ENCODE measurements around the gene NLRC5. TPM values are rescaled to one million over a fixed set of nuclear protein-coding genes. Genes with fewer than 3 reads are reported as not detected.

NLRC5 gene
- total RNA-seq, 1 experiment from 2014 or later, result 2.4 TPM

- H2BK5ac ChIP-seq (ENCODE audit: insufficient read length, low read length), result no peak overlapping the region
- no peak for TF ChIP-seq CTCF (conservative IDR thresholded peaks at IDR 0.05)
- H3T11ph ChIP-seq (ENCODE audit: low read length), result no peak overlapping the region
- H2AFZ ChIP-seq (ENCODE audit: low read length), result no peak overlapping the region
- no peak overlapping the region for H3K4ac ChIP-seq (ENCODE audit: low read depth, low read length)
- no peaks in the 10 kb centered on the region for H3K4me1 ChIP-seq (ENCODE audit: insufficient read depth, low read length)
- no peak overlapping the region for H4K5ac ChIP-seq (ENCODE audit: insufficient read length, low read depth, low read length)
- no peaks in the 10 kb centered on the region for H3K4me1 Mint-ChIP-seq
- no peak overlapping the region for H4K8ac ChIP-seq (replicated peaks; ENCODE audit: insufficient read length, low read depth, low read length)
- no peak overlapping the region for H4K91ac ChIP-seq (ENCODE audit: insufficient read length, low read depth, low read length)
- H3K4me2 ChIP-seq (ENCODE audit: insufficient read depth, insufficient read length, low read length), result no peak overlapping the region
- H3K14ac ChIP-seq (ENCODE audit: insufficient read depth, low read length), result peak overlapping the region; percentile 1; the same call in 1 of the 2 replicates
- no peak for DNase-seq
- no peak overlapping the region for H3K23ac ChIP-seq (ENCODE audit: insufficient read length, low read depth, low read length)
- H4K20me1 ChIP-seq (ENCODE audit: control insufficient read depth, insufficient read depth, insufficient read length), result no peaks in the 10 kb centered on the region
- no peak overlapping the region for H3K27ac ChIP-seq (ENCODE audit: insufficient read length, low read depth, low read length)
- no peaks in the 10 kb centered on the region for H3K79me1 ChIP-seq (ENCODE audit: insufficient read depth, low read depth, low read length, poor library complexity, severe bottlenecking)
- no peaks in the 10 kb centered on the region for H3K9me3 Mint-ChIP-seq
- H3K27ac Mint-ChIP-seq, result peak overlapping the region in 2 of 3 experiments; percentile 40 to 68; a peak in 4 of 7 replicates
- H3K18ac ChIP-seq (ENCODE audit: insufficient read length, low read depth, low read length), result no peak overlapping the region
- no peak overlapping the region for H2BK15ac ChIP-seq (ENCODE audit: low read depth, low read length)
- no peak overlapping the region for H2BK12ac ChIP-seq (ENCODE audit: insufficient read length, low read depth, low read length)
- H3K27me3 Mint-ChIP-seq (ENCODE audit: low read depth), result no peaks in the 10 kb centered on the region
- no peaks in the 10 kb centered on the region for H3K27me3 ChIP-seq (ENCODE audit: insufficient read depth, low read length)
- H3K9me3 ChIP-seq (ENCODE audit: control insufficient read depth, low read depth, low read length), result no peaks in the 10 kb centered on the region
- no peak overlapping the region for H3K56ac ChIP-seq (ENCODE audit: insufficient read length, low read depth, low read length)
- no peak overlapping the region for H2BK120ac ChIP-seq (ENCODE audit: low read depth, low read length, poor library complexity, severe bottlenecking)
- no peak overlapping the region for H3K4me3 Mint-ChIP-seq
- no peaks in the 10 kb centered on the region for H3K79me2 ChIP-seq (ENCODE audit: insufficient read depth, low read length)
- no peaks in the 10 kb centered on the region for H3K23me2 ChIP-seq (ENCODE audit: insufficient read length, low read depth, low read length, poor library complexity, severe bottlenecking)
- no peak overlapping the region for H3K9ac ChIP-seq (ENCODE audit: extremely low read depth, insufficient read length, low read length)
- no peak overlapping the region for H2AK5ac ChIP-seq (ENCODE audit: insufficient read length, low read length)
- H3K36me3 Mint-ChIP-seq (ENCODE audit: insufficient read depth in 1 of 3, low read depth in 3 of 3), result peaks cover 0 to 5% (median 0%) of the 10 kb centered on the region in 3 experiments; a peak in 2 of 7 replicates
- H2BK20ac ChIP-seq (ENCODE audit: low read depth, low read length, poor library complexity, severe bottlenecking), result no peak overlapping the region
- no CpG with 5 or more reads among the region's 7 CpGs for WGBS (ENCODE audit: extremely low coverage, insufficient read length, low lambda C conversion rate)
Measured at GRCh38 chr16:57123216-57123973, 134.0 kb downstream of the NLRC5 start.

Data from H9 (cell line).